GM23248 (cell line): Measurements from ENCODE around the gene FBXW7. TPM values are rescaled to one million over a fixed set of nuclear protein-coding genes. Genes with fewer than 3 reads are reported as not detected.

ENCODE experiments used
- DNase-seq: peaks from one replicate; pipeline ENCODE4 v3.0.0-alpha.2; 2015
- H2AFZ ChIP-seq: fragments of 200-600 bp; sonication (generic); 2 replicates; pipeline ENCODE4 v1.6.1; 2016; ENCODE audit warnings: antibody characterized with exemption
- H3F3A ChIP-seq: fragments of 200-600 bp; sonication (generic); 2 replicates; pipeline ENCODE4 v1.6.1; 2016; ENCODE audit warnings: mild to moderate bottlenecking, antibody characterized with exemption, mixed run types; ENCODE audit not compliant: insufficient read depth
- H3K27ac ChIP-seq: fragments of 200-600 bp; sonication (generic); 2 replicates; pipeline ENCODE4 v1.5.1; 2016; ENCODE audit warnings: mild to moderate bottlenecking
- H3K27me3 ChIP-seq: fragments of 200-600 bp; sonication (generic); replicated peaks from 2 replicates; pipeline ENCODE4 v1.6.1; 2016; ENCODE audit warnings: mild to moderate bottlenecking; ENCODE audit not compliant: insufficient read depth
- H3K36me3 ChIP-seq: fragments of 200-600 bp; sonication (generic); 2 replicates; pipeline ENCODE4 v1.6.1; 2016; ENCODE audit warnings: low read depth, mild to moderate bottlenecking
- H3K4me1 ChIP-seq: fragments of 200-600 bp; sonication (generic); 2 replicates; pipeline ENCODE4 v1.6.1; 2016; ENCODE audit warnings: mild to moderate bottlenecking; ENCODE audit not compliant: insufficient read depth
- H3K4me2 ChIP-seq: fragments of 200-600 bp; sonication (generic); one replicate; pipeline ENCODE4 v1.6.1; 2016; ENCODE audit warnings: mild to moderate bottlenecking; ENCODE audit not compliant: unreplicated experiment
- H3K4me3 ChIP-seq: fragments of 200-600 bp; sonication (generic); 2 replicates; pipeline ENCODE4 v1.5.1; 2016; ENCODE audit warnings: mild to moderate bottlenecking
- H3K79me2 ChIP-seq: fragments of 200-600 bp; sonication (generic); 2 replicates; pipeline ENCODE4 v1.6.1; 2016; ENCODE audit warnings: mild to moderate bottlenecking; ENCODE audit not compliant: insufficient read depth
- H3K9ac ChIP-seq: fragments of 200-600 bp; sonication (generic); 2 replicates; pipeline ENCODE4 v1.6.1; 2016; ENCODE audit warnings: mild to moderate bottlenecking
- H3K9me2 ChIP-seq: fragments of 200-600 bp; sonication (generic); 2 replicates; pipeline ENCODE4 v1.6.1; 2016; ENCODE audit warnings: mixed run types, mild to moderate bottlenecking, moderate library complexity; ENCODE audit not compliant: insufficient read depth
- H3K9me3 ChIP-seq: fragments of 200-600 bp; sonication (generic); one replicate; pipeline ENCODE4 v1.6.1; 2017; ENCODE audit warnings: low read depth
- H4K20me1 ChIP-seq: fragments of 200-600 bp; sonication (generic); 2 replicates; pipeline ENCODE4 v1.6.0; 2016; ENCODE audit not compliant: insufficient read depth
- EZH2 ChIP-seq: fragments of 200-600 bp; sonication (generic); IDR thresholded peaks from 2 replicates; pipeline ENCODE4 v1.6.1; 2018; ENCODE audit warnings: antibody characterized with exemption, mild to moderate bottlenecking; ENCODE audit not compliant: insufficient read depth, poor library complexity, severe bottlenecking
- EZH2phosphoT487 ChIP-seq: fragments of 200-600 bp; sonication (generic); IDR thresholded peaks from 2 replicates; pipeline ENCODE4 v1.6.1; 2018; ENCODE audit warnings: antibody characterized with exemption, moderate library complexity, mild to moderate bottlenecking, low read depth; ENCODE audit not compliant: insufficient read depth
- WGBS, 2 experiments: methylation state at CpG; one replicate each; pipeline ENCODE4 v1.1.6; 2015 to 2017; ENCODE audit warnings: low lambda C conversion rate in 2 of 2, low coverage in 1 of 2; ENCODE audit errors: missing lambda C conversion rate in 2 of 2; 5-methylcytosine and 5-hydroxymethylcytosine counted together
- in situ Hi-C: fragments of 300-500 bp; cut with MboI; formaldehyde crosslinking; loops from 2 replicates; pipeline ENCODE4 v1.15.0; 2020
- polyA plus RNA-seq: library from polyadenylated mRNA; unstranded; fragments of >200 nt; fragmentation: Nextera tagmentation; extraction: Ambion mirVana; gene quantifications from 2 replicates; pipeline ENCODE4 v1.2.1, GENCODE V29; 2016
- total RNA-seq: library from RNA; depleted of rRNA; stranded (reverse); fragments of >200 nt; shearing (Covaris generic); gene quantifications from 2 replicates; pipeline ENCODE4 v1.2.3, GENCODE V29; 2014

The FBXW7 gene
- total and polyA plus RNA-seq, 2 experiments from 2014 or later = 8.8 to 29.0 TPM

- Histone ChIP-seq H2AFZ (no peak overlapping the region), H3K9me3 (no peaks in the 10 kb centered on the region), H3K9me2 (no peaks in the 10 kb centered on the region), H4K20me1 (no peaks in the 10 kb centered on the region), H3K27me3 (no peaks in the 10 kb centered on the region), H3K4me1 (peaks cover 15% of the 10 kb centered on the region), H3K4me2 (no peak overlapping the region), H3K36me3 (no peaks in the 10 kb centered on the region), H3K4me3 (no peak overlapping the region), H3K79me2 (no peaks in the 10 kb centered on the region), H3K27ac (no peak overlapping the region), H3K9ac (no peak overlapping the region), H3F3A (no peaks in the 10 kb centered on the region)
- TF ChIP-seq EZH2phosphoT487 (no peak), EZH2 (no peak)
- DNase-seq = no peak
- 84 to 94% methylated on average over 2 of the region's 2 CpGs for WGBS, 2 experiments
- in situ Hi-C loops = no loop called here
These were observed 38.0 kb upstream of the FBXW7 start for GRCh38 chr4:152573861-152574260.

GRCh38 chr4:152572417-152573086, 36.7 kb upstream of the FBXW7 start:
- H3K9me2 ChIP-seq = no peaks in the 10 kb centered on the region
- DNase-seq = peak; percentile 64
- H3K36me3 ChIP-seq = no peaks in the 10 kb centered on the region
- no peaks in the 10 kb centered on the region for H3F3A ChIP-seq
- no peaks in the 10 kb centered on the region for H4K20me1 ChIP-seq
- no peaks in the 10 kb centered on the region for H3K9me3 ChIP-seq
- H2AFZ ChIP-seq = peak overlapping the region; percentile 28
- no peak overlapping the region for H3K4me3 ChIP-seq
- no peak overlapping the region for H3K9ac ChIP-seq
- WGBS, 2 experiments = 63 to 66% methylated on average over 9 of the region's 9 CpGs
- TF ChIP-seq EZH2 = no peak
- TF ChIP-seq EZH2phosphoT487 = no peak
- H3K4me2 ChIP-seq = no peak overlapping the region
- H3K27ac ChIP-seq = no peak overlapping the region
- H3K27me3 ChIP-seq = no peaks in the 10 kb centered on the region
- no peaks in the 10 kb centered on the region for H3K79me2 ChIP-seq
- in situ Hi-C loops = no loop called here
- peaks cover 5% of the 10 kb centered on the region for H3K4me1 ChIP-seq

- Histone ChIP-seq H3K27me3 (no peaks in the 10 kb centered on the region), H3K4me3 (no peak overlapping the region), H2AFZ (no peak overlapping the region), H3K36me3 (no peaks in the 10 kb centered on the region), H3F3A (no peaks in the 10 kb centered on the region), H3K9ac (no peak overlapping the region), H3K9me2 (no peaks in the 10 kb centered on the region), H3K27ac (no peak overlapping the region), H3K4me2 (no peak overlapping the region), H3K4me1 (peaks cover 4% of the 10 kb centered on the region; the same call in 1 of the 2 replicates), H4K20me1 (no peaks in the 10 kb centered on the region), H3K79me2 (no peaks in the 10 kb centered on the region), H3K9me3 (no peaks in the 10 kb centered on the region)
- TF ChIP-seq EZH2phosphoT487 = no peak
- no peak for TF ChIP-seq EZH2
- in situ Hi-C loops = no loop called here
- no peak for DNase-seq
- 89 to 93% methylated on average over 1 of the region's 1 CpG for WGBS, 2 experiments
These were observed 35.9 kb upstream of the FBXW7 start for GRCh38 chr4:152571770-152572169.

GRCh38 chr4:152571296-152571695, 35.4 kb upstream of the FBXW7 start:
- no peaks in the 10 kb centered on the region for H4K20me1 ChIP-seq
- H3K4me2 ChIP-seq = no peak overlapping the region
- H3K79me2 ChIP-seq = no peaks in the 10 kb centered on the region
- WGBS, 2 experiments = 18 to 28% methylated on average over 1 of the region's 1 CpG
- no peaks in the 10 kb centered on the region for H3K9me3 ChIP-seq
- no peaks in the 10 kb centered on the region for H3K27me3 ChIP-seq
- in situ Hi-C loops = no loop called here
- no peaks in the 10 kb centered on the region for H3K36me3 ChIP-seq
- no peak overlapping the region for H3K9ac ChIP-seq
- H3K4me1 ChIP-seq = peaks cover 4% of the 10 kb centered on the region; the same call in 1 of the 2 replicates
- no peak overlapping the region for H2AFZ ChIP-seq
- H3F3A ChIP-seq = no peaks in the 10 kb centered on the region
- H3K9me2 ChIP-seq = no peaks in the 10 kb centered on the region
- no peak for DNase-seq
- no peak overlapping the region for H3K27ac ChIP-seq
- TF ChIP-seq EZH2phosphoT487 = no peak
- TF ChIP-seq EZH2 = no peak
- no peak overlapping the region for H3K4me3 ChIP-seq
